Measurements from ENCODE around the gene RPL36. TPM values are rescaled to one million over a fixed set of nuclear protein-coding genes. Genes with fewer than 3 reads are reported as not detected.

Gene RPL36
- total and polyA plus RNA-seq, 9 of the 15 experiments (the other 6 are each of a cell fraction or from before 2014, with no cell fraction given) = 350 to 3,412 (median 1,507) TPM

DNA sequence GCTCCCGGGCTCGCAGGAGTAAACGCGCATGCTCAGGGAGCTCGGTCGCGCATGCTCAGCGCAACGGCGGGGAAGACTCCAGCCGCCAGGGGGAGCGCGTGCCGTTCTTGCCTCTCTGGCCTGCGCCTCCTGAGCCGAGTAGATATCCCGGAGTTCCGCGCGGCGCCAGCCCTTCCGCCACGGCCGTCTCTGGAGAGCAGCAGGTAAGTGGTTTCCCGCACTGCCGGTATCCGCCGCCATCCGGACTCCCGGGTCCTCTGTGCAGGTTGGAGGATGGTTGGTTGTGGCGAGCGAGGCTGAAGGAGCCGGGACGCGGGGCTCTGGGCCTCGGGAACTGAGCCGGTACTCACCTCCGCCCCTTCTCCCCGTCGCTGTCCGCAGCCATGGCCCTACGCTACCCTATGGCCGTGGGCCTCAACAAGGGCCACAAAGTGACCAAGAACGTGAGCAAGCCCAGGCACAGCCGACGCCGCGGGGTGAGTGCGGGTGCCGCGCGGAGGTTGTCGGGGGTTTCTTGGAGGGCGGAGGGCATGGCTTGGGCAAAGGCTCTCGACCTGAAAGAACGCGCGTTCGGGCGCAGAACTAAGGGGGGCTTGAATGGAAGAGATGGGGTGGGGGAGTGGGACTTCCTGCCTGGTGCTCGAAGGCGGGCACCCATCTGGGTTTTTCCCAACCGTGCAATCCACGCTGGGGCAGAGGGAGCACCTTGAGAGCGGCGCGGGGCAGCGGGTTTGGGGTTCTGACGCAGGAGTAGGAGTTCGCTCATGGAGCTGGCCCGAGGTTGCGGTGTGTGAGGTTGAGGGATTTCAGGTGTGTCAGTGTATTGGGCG is at the start of gene RPL36 (continued):
- TF ChIP-seq EZH2 (IDR thresholded peaks at IDR 0.05; ENCODE audit: borderline replicate concordance, low read depth, low read length) (no peak), DIDO1 (tag; IDR thresholded peaks at IDR 0.05; ENCODE audit: low read depth) (no peak), WHSC1 (IDR thresholded peaks at IDR 0.05; ENCODE audit: low read length) (no peak), FIP1L1 (IDR thresholded peaks at IDR 0.05; ENCODE audit: low read depth, low read length, poor library complexity, severe bottlenecking) (peak; percentile 100), ZBTB49 (CRISPR knock-in tag; IDR thresholded peaks at IDR 0.05; ENCODE audit: borderline replicate concordance) (0 out of 2 replicates have a peak, but pooled peaks have one; percentile 27), ZFX (CRISPR knock-in tag; IDR thresholded peaks at IDR 0.05) (peak; percentile 99), ZNF785 (CRISPR knock-in tag; IDR thresholded peaks at IDR 0.05) (no peak), DLX4 (CRISPR knock-in tag; IDR thresholded peaks at IDR 0.05) (no peak), ZNF23 (CRISPR knock-in tag; IDR thresholded peaks at IDR 0.05) (no peak), OTX1 (CRISPR knock-in tag; IDR thresholded peaks at IDR 0.05) (no peak), ATF2 (CRISPR knock-in tag; IDR thresholded peaks at IDR 0.05) (no peak), NEUROD1 (IDR thresholded peaks at IDR 0.05; ENCODE audit: borderline replicate concordance, low read depth, low read length, partially characterized antibody) (peak; percentile 23), MYNN (IDR thresholded peaks at IDR 0.05) (no peak), MYNN (CRISPR knock-in tag; IDR thresholded peaks at IDR 0.05) (no peak)
- TF ChIP-seq, protein P1, sequence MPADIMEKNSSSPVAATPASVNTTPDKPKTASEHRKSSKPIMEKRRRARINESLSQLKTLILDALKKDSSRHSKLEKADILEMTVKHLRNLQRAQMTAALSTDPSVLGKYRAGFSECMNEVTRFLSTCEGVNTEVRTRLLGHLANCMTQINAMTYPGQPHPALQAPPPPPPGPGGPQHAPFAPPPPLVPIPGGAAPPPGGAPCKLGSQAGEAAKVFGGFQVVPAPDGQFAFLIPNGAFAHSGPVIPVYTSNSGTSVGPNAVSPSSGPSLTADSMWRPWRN (IDR thresholded peaks at IDR 0.05; ENCODE audit: low read depth) = peak; percentile 55
- TF ChIP-seq, protein P2, sequence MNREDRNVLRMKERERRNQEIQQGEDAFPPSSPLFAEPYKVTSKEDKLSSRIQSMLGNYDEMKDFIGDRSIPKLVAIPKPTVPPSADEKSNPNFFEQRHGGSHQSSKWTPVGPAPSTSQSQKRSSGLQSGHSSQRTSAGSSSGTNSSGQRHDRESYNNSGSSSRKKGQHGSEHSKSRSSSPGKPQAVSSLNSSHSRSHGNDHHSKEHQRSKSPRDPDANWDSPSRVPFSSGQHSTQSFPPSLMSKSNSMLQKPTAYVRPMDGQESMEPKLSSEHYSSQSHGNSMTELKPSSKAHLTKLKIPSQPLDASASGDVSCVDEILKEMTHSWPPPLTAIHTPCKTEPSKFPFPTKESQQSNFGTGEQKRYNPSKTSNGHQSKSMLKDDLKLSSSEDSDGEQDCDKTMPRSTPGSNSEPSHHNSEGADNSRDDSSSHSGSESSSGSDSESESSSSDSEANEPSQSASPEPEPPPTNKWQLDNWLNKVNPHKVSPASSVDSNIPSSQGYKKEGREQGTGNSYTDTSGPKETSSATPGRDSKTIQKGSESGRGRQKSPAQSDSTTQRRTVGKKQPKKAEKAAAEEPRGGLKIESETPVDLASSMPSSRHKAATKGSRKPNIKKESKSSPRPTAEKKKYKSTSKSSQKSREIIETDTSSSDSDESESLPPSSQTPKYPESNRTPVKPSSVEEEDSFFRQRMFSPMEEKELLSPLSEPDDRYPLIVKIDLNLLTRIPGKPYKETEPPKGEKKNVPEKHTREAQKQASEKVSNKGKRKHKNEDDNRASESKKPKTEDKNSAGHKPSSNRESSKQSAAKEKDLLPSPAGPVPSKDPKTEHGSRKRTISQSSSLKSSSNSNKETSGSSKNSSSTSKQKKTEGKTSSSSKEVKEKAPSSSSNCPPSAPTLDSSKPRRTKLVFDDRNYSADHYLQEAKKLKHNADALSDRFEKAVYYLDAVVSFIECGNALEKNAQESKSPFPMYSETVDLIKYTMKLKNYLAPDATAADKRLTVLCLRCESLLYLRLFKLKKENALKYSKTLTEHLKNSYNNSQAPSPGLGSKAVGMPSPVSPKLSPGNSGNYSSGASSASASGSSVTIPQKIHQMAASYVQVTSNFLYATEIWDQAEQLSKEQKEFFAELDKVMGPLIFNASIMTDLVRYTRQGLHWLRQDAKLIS (CRISPR knock-in tag; IDR thresholded peaks at IDR 0.05) = peak; percentile 97
- TF ChIP-seq, protein P3, sequence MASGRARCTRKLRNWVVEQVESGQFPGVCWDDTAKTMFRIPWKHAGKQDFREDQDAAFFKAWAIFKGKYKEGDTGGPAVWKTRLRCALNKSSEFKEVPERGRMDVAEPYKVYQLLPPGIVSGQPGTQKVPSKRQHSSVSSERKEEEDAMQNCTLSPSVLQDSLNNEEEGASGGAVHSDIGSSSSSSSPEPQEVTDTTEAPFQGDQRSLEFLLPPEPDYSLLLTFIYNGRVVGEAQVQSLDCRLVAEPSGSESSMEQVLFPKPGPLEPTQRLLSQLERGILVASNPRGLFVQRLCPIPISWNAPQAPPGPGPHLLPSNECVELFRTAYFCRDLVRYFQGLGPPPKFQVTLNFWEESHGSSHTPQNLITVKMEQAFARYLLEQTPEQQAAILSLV (tag; IDR thresholded peaks at IDR 0.05) = no peak; the same call in 1 of the 2 replicates

Measured in K562 (cell line).